ENCODE measurements around the gene LIN37.
A peak's percentile ranks its signal among the peaks of the same experiment; 100 is the strongest.

Gene LIN37

GRCh38 chr19:35734273-35734672, 14.1 kb upstream of the LIN37 start:
- DNase-seq (ENCODE audit: low read depth in 2 of 3, low spot score in 1 of 3): no peak

- no peak for DNase-seq (ENCODE audit: low read depth in 2 of 3, low spot score in 1 of 3)
Observed at GRCh38 chr19:35734889-35735288, 13.5 kb upstream of the LIN37 start.

GRCh38 chr19:35736913-35737886, 11.2 kb upstream of the LIN37 start:
- DNase-seq (ENCODE audit: low read depth in 2 of 3, low spot score in 1 of 3): no peak

GRCh38 chr19:35738021-35738886, 10.1 kb upstream of the LIN37 start:
- no peak for DNase-seq (ENCODE audit: low read depth in 2 of 3, low spot score in 1 of 3)

GRCh38 chr19:35738887-35739229, 9.5 kb upstream of the LIN37 start:
- no peak for DNase-seq (ENCODE audit: low read depth in 2 of 3, low spot score in 1 of 3)

- DNase-seq (ENCODE audit: low read depth in 2 of 3, low spot score in 1 of 3): no peak
Observed at GRCh38 chr19:35739275-35740107, 8.9 kb upstream of the LIN37 start.

- DNase-seq (ENCODE audit: low read depth in 2 of 3, low spot score in 1 of 3): no peak
Observed at GRCh38 chr19:35740108-35740422, 8.3 kb upstream of the LIN37 start.

GRCh38 chr19:35740423-35741202, 7.8 kb upstream of the LIN37 start:
- peak; percentile 92 to 94 (median 93) for DNase-seq (ENCODE audit: low read depth in 2 of 3, low spot score in 1 of 3)

- DNase-seq (ENCODE audit: low read depth in 2 of 3, low spot score in 1 of 3): no peak
Observed at GRCh38 chr19:35741203-35741515, 7.2 kb upstream of the LIN37 start.

- peak; percentile 59 to 79 (median 65) for DNase-seq (ENCODE audit: low read depth in 2 of 3, low spot score in 1 of 3)
Observed at GRCh38 chr19:35742121-35742724, 6.2 kb upstream of the LIN37 start, which contains the start of gene IGFLR1. IGFLR1 (minus strand) TSS chr19:35742452; CDS start chr19:35741180, 1,272 bp downstream.

- DNase-seq (ENCODE audit: low read depth in 2 of 3, low spot score in 1 of 3): no peak
Observed at GRCh38 chr19:35743640-35744429, 4.5 kb upstream of the LIN37 start.

- DNase-seq (ENCODE audit: low read depth in 2 of 3, low spot score in 1 of 3): peak; percentile 90
Observed at GRCh38 chr19:35744430-35745327, 3.7 kb upstream of the LIN37 start.

- peak; percentile 90 to 93 (median 90) for DNase-seq (ENCODE audit: low read depth in 2 of 3, low spot score in 1 of 3)
Observed at GRCh38 chr19:35745328-35746086, 2.9 kb upstream of the LIN37 start, which contains the start of the genes PSENEN and U2AF1L4. PSENEN (plus strand) TSS chr19:35745651; CDS start chr19:35745931, 280 bp downstream. U2AF1L4 (minus strand) TSS chr19:35745418; CDS start chr19:35745391, 27 bp downstream.

- no peak for DNase-seq (ENCODE audit: low read depth in 2 of 3, low spot score in 1 of 3)
Observed at GRCh38 chr19:35746087-35746462, 2.3 kb upstream of the LIN37 start.

- DNase-seq (ENCODE audit: low read depth in 2 of 3, low spot score in 1 of 3): no peak
Observed at GRCh38 chr19:35746531-35746930, 1.8 kb upstream of the LIN37 start.

GRCh38 chr19:35750167-35750566, 1.8 kb downstream of the LIN37 start:
- DNase-seq (ENCODE audit: low read depth in 2 of 3, low spot score in 1 of 3): no peak

Data from stimulated activated CD4-positive, alpha-beta T cell treated with anti-CD3 and anti-CD28 coated beads, Interleukin-12 subunit alpha, Interleukin-12 subunit beta, amount 100 ng/mL, for 48 hours (primary cell).